GM18499 (cell line): ENCODE results near the gene SPOUT1.
"Not testable (repeated sequence)": the region's sequence is repeated elsewhere in the genome, so short reads cannot be mapped to it uniquely, and the experiment has no call there.

Experiments
- ATAC-seq: cut with Tn5 transposase; IDR thresholded peaks from one replicate; pipeline ENCODE4 v1.9.1; 2021; ENCODE audit warnings: moderate number of reproducible peaks; ENCODE audit not compliant: insufficient read depth, unreplicated experiment

SPOUT1 gene

DNA sequence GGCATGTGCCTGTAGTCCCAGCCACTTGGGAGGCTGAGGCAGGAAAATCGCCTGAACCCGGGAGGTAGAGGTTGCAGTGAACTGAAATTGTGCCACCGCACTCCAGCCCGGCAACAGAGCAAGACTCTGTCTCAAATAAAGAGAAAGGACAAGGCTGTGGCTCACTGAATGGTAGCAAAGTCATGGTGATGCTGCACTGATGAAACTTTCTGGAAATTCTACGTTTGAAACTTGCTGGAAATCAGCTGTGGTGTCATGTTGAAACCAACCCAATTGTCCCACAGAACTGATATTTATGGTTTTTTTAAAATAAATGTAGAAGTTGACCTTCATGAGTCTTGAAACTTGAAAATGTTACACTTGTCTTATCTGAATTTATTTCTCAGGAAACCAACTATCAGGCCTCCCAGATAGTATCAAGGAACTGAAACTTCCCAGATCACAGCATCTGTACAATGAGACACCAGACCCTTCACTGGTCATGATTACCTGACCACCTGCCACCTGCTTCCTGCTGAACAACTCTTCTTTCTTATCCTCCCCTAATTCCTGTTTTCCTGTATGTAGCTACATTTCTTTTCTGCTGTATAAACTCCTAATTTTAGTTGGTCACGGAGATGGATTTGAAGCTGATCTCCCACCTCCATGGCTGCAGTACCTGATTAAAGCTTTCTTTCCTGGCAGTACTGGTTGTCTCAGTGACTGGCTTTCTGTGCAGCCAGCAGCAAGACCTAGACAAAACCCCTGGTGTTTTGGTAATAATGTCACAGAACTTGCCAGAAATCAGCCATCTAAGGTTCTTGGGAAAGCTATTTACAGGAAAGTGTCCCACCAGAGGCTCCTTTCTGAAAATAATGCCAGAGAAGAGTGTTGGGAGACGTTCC, 48.2 kb downstream of the SPOUT1 start:
- no peak for ATAC-seq

- ATAC-seq = not testable (repeated sequence)
These were observed 49.5 kb downstream of the SPOUT1 start for GRCh38 chr9:128780093-128780492.

- ATAC-seq = no peak
These were observed 54.8 kb downstream of the SPOUT1 start for GRCh38 chr9:128774804-128775203.

DNA sequence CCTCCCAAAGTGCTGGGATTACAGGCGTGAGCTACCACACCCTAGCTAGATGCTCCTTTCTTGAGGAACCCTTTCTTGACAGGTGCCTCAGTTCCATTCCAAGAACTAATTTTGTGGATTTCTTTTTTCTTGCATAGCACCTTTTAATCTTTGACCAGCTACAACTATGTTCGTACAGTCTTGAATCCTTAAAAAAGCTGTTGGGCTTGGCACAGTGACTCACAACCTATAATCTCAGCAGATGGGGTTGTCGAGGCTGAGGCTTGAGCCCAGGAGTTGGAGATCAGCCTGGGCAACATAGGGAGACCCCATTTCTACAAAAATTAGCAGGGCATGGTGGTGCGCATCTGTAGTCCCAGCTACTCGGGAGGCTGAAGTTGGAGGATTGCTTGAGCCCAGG, 56.5 kb downstream of the SPOUT1 start:
- ATAC-seq = no peak

DNA sequence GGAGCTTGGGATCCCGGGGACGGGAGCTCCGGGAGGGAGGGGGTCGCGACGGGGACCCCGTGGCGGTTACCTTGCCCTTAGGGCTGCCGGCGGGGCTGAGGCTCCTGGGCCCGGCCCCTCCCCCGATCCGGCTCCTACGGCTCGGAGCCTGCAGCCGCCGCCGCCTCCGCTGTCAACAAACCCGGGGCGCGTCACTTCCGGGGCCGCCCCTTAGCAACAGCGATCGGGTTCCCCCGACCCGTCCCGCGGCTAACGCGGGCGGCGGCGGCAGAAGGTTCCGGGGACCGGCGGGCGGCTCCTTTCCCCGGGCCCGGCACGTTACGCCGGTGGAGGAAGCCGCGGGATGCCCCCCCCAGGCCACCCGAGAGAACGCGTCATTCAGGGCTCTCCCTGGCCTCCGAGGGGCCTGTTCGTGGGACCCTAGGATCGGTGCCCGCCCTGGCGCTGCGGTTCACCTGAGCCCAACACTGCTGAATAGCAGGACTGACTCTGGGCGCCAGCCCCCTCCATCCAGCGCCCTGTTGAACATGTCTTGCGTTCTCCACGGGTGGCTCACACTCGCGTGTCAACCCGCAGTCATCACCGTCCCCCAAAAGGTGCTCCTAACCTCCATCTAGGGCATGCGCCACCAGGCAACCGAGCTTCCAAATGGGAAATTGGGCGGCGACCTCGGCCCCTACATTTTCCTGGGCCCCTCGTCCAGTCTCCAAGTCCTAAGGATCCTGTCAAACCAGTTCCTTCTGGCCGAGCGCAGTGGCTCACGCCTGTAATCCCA, 57.7 kb downstream of the SPOUT1 start, which contains the start of gene ZER1:
Gene ZER1 (minus strand): TSS at position 183 of the 775 bp plus-strand sequence. CDS start 16,362 bp downstream, outside the sequence.
- no peak for ATAC-seq

GRCh38 chr9:128771094-128771721, 58.4 kb downstream of the SPOUT1 start:
- ATAC-seq = no peak

GRCh38 chr9:128770286-128771030, 59.1 kb downstream of the SPOUT1 start:
- ATAC-seq = no peak
